HG03139 (cell line): Measurements from ENCODE around the gene CRYGD.
"Not testable (repeated sequence)": the region's sequence is repeated elsewhere in the genome, so short reads cannot be mapped to it uniquely, and the experiment has no call there.

Experiments
- ATAC-seq: cut with Tn5 transposase; IDR thresholded peaks from one replicate; pipeline ENCODE4 v1.9.1; 2021; ENCODE audit not compliant: unreplicated experiment

The CRYGD gene

DNA sequence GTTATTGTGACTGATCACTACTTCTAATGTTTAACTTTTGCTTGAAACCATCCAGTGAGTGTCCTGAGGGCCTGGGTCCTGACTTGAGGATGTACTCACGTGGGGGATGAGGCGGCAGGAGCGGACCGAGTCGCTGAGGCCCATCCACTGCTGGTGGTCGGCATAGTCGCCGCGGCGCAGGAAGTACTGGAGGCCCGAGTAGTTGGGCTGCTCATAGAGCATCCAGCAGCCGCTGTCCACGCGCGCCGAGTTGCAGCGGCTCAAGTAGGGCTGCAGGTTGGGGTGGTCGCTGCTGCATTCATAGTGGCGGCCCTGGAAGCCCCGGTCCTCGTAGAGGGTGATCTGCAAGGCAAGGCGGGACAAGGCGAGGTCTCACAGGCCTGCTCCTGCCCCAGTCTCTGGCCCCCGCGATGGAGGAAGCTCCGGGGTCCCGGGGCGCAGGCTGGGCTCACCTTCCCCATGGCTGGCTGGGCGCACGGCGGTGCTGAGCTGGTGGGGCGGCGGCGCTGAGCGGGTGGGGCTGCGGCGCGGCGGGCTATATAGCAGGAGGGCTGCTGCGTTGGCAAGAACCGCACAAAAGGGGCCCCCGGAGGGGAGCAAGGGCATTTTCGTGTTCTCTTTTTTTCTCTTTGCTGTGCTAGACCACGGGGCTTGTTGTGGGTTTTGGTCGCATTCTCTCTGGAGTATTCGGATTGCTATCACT is at the start of gene CRYGD:
Gene CRYGD, minus strand, starts transcription at position 512 of the 703 bp plus-strand sequence. Its CDS starts 51 bp downstream, at position 461.
- not testable (repeated sequence) for ATAC-seq

- no peak for ATAC-seq
Observed at GRCh38 chr2:208172125-208172524, 47.8 kb upstream of the CRYGD start.

DNA sequence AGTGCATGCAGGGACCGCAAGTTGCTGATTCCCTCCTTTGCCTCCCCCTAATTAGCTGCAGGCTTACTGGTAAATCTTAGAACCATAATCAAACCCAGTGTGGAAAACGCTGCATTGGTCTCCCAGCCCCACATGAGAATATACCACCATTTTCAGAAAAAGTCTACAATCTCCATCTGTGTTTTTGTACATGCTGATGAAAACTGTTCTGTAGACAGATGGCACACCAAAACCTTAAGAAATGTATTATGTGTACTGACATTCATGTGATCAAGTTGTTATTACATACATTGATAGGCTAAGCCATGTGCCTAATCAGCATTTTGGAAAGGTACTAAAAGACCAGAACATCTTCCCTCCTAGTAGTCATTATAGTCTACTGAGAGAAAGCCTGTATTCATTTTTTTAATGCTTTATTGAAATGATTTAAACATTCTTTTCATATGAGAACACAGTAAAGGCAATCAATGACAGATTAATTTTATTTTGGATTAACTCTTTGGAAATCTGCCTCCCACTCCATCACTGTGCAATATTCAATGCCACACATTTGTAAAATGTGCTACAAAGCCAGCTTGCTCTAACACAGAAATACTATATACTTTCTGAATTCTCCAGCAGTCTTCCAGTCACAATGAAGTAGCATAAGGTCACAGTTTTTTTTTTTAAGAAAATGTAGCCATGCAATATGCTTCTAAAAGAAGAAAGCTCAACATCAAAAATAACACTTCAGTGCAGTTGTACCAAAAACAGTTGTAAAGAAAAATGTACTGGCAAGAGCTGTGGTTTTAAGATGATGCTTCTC is 40.8 kb upstream of the CRYGD start:
- no peak for ATAC-seq

GRCh38 chr2:208163489-208163888 is 39.2 kb upstream of the CRYGD start, which contains the start of gene CRYGA:
Gene CRYGA (minus strand): TSS chr2:208163589. CDS start chr2:208163556, 33 bp downstream.
- no peak for ATAC-seq

- ATAC-seq = no peak
Observed at GRCh38 chr2:208156439-208156838, 32.1 kb upstream of the CRYGD start.

DNA sequence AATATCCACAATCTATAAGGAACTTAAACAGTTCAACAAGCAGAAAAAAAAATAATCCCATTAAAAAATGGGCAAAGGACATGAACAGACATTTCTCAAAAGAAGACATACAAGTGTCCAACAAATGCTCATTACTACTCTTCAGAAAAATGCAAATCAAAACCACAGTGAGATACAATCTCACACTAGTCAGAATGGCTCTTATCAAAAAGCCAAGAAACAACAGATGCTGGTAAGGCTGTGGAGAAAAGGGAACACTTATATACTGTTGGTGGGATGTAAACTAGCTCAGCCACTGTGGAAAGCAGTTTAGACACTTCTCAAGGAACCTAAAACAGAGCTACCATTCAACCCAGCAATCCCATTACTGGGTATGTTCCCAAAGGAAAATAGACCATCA is 28.8 kb upstream of the CRYGD start:
- no peak for ATAC-seq

DNA sequence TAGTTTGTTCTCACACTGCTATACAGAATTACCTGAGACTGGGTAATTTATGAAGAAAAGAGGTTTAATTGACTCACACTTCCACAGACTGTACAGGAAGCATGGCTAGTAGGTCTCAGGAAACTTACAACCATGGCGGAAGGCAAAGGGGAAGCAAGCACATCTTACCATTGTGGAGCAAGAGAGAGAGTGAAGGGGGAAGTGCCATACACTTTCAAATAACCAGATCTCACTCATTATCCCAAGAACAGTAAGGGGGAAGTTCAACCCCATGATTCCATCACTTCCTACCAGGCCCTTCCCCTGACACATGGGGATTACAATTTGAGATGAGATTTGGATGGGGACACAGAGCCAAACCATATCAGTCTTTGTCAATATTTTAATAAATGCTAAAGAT is 26.6 kb upstream of the CRYGD start:
- ATAC-seq = no peak

DNA sequence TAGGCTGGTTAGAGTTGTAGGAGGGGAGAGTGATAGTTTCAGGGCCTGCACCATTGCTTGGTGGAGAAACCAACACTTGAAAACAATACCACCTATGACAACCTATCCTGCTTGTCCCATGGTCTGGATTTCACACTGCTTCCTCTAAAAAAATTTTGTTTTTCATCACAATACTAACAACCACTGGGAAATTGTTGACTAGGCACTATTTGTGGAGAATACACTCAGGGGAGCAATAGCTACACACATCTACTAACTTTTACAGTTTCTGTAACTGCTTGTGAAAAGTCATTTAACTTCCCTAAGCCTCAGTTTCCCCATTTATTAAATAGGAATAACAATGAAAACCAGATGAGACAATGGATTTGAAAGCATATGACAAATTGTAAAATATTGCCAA is 25.8 kb upstream of the CRYGD start:
- no peak for ATAC-seq

DNA sequence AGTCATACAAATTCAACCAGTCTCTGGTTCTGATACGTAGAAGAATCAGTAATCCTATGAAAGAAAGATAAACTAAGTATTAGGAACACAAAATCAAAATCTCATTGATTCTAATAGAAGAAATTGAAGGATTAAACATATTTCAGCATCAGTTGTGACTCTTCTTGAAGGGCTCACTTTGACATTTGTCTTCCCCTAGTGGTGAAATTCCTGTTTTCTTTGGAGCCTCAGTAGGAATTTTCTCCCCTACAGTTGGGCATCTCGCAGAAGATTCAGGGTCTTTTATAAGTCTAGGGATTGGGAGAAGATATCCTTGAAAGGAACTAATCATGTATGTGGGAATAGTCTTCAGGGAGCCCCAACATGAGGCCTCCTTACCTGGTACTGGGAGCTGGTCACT is 24.5 kb upstream of the CRYGD start:
- ATAC-seq = no peak

- ATAC-seq = no peak
Observed at GRCh38 chr2:208147759-208148158, 23.4 kb upstream of the CRYGD start.

DNA sequence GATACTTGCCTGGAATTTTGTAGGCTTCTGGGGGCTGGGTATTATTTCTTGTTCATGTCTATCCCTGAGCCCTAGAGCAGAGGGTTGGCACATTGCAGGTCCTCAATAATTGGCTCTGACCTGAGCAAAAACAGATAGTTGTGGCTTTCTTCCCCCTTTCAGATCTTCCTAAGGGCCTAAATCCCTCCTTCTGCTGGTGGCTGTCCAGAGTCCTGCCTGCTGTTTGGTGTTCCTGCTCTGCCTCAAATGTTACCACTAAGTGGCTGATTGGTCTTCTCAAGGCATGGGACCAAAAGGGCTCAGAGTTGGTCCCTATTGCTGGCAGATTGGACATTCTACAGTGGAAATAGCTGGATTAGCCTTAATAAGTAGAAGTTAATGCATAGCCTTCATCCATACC is 22.7 kb upstream of the CRYGD start:
- ATAC-seq = no peak

DNA sequence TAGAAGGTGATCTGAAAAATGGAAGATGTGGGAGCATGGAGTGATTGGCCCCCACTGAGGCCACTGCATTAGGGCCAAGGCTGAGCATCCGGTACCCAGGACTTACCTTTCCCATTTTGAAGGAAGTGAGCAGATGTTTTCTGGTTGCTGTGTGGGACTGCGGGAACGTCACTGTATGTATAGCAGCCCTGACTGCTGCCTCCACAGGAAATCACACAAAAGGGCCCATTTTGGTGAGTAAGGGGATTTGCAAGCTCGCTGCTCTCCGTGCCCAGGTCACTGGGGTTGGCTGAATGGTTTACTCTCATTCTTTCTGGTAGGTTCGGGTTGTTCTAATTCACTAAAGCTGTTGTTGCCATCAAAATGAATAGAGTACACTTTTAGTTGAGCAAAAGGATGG is 21.7 kb upstream of the CRYGD start, which contains the start of gene CRYGB:
Gene CRYGB, minus strand, starts transcription at position 153 of the 400 bp plus-strand sequence. Its CDS starts 38 bp downstream, at position 115.
- ATAC-seq = no peak

DNA sequence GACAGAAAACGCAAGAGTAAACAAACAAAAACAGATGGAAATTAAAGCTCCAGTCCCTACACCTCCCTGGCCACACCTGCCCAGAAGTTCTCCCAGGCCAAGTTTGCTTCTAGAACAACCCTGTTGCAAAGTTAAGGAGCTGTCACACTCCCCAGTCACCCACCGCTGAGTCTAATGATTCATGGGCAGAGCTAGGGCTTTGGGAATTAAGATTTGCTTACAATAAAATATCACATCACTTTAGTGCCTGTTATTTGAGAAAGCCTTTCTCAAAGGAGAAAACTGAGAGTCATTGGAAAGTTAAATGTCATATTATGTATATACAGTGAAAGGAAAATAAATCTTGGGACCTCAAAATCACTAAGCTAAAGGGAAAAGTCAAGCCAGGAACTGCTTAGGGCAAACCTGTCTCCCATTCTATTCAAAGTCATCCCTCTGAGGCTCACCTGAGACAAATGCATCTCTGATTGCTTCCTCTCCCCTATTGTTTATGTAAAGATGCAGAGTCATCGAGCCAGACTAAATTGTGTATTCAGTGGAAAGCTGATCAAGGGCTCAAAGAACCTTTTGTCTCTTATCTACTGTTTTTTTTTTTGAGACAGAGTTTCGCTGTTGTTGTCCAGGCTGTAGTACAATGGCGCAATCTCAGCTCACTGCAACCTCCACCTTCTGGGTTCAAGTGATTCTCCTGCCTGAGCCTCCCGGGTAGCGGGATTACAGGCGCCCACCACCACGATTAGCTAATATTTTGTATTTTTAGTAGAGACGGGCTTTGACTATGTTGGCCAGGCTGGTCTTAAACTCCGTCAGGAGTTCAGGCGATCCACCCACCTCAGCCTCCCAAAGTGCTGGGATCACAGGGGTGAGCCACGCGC is 18.8 kb upstream of the CRYGD start:
- ATAC-seq = no peak

GRCh38 chr2:208142240-208142924 is 18.1 kb upstream of the CRYGD start:
- no peak for ATAC-seq

- no peak for ATAC-seq
Observed at GRCh38 chr2:208139447-208139846, 15.1 kb upstream of the CRYGD start.

GRCh38 chr2:208138334-208138733 is 14.0 kb upstream of the CRYGD start:
- ATAC-seq = not testable (repeated sequence)

DNA sequence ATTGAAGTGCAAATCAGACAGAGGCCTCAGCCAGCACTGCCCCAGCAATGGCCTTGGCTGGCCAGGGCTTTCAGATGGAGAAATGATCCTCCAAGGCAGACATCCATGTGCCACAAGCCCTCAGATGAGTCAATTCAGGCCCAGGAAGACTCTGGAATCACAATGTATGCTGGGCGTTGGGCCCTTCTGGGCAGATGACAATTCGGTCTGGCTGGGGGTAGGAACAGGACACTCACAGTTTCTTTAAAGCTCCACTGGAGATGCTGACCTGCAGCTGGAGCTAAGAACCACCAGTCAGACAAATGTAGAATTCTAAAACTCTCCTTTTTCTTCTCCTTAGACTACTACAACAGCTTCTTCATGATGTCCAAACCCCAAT is 12.4 kb upstream of the CRYGD start:
- ATAC-seq = no peak

DNA sequence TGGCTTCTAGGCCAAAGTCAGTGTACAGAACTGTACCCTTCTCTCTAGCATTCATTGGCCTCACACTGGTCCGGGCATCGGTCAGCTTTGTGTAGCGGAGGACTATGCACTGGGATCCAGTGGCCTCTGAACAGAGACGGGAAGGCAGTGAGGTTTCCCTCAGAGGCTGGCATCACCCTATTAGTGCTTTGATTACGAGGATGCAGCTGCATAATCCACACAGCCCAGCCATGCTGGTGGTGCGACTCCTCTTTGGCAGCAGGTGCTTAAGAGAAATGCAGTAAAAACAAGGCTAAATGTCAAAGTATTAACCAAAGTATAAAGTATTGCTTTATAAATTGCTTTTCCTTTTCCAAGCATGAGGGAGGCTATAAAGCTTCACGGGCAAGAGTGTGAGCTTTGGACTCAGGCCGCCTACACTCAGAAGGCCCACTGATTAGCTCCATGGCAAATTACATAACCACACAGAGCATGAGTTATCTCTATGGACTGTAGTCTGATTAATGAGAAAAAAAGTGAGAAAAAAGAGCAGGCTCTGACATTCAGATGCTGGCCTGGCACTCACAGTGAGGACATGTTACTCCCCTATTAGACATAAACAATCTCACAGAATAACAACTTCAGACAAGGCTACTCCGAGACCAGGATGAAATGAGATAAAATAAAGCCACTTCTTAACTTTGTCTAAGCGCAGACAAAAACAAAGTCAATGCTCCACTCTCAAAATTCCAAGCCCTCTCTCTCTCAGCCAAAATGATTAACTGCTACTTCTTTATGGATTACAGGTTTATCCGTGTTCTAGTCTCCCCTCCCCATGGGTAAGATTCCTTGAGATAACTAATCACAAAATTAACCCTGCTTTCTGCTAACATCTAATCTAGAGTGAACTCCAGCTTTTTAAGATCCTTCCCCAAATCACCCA is 11.7 kb upstream of the CRYGD start:
- ATAC-seq = no peak

DNA sequence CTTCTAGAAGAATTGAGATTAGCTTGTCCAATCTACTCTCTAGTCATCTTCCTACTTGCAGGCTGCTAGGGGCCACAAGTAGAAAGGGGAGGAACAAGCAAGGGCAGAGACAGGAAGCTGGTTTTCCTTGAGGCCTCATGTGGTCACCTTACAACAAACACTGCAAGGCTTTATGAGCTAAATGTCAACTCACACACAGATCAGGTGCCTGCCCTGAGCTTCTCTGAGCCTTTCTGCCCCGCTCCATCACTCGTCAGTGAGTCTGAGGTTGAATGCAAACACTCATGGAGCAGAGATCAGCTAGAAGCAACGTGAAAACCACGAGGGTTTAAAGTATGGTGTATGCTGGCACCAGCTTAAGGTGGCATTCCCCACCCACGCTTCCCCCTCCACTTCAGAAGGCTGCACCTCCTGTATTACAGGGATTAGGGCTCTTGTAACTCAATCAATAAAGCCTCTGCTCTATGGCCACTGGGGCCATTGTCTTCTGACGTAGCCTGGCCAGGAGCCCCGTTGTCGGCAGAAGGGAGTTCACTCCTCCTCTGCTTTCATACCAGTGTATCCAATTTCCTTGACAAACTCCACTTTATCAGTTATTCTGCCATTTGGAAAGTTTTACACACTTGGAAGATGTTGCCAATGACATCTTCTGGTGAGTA is 10.7 kb upstream of the CRYGD start:
- no peak for ATAC-seq
